IMR-90 (cell line): ENCODE data around the gene IVL. TPM values are rescaled to one million over a fixed set of nuclear protein-coding genes. Genes with fewer than 3 reads are reported as not detected.

Experiments used
- ATAC-seq: fragments of 200-7000 bp; cut with Tn5 transposase; 2 replicates; pipeline ENCODE4 v1.9.1; 2020; ENCODE audit warnings: low read depth, mild to moderate bottlenecking, moderate library complexity
- Bru-seq: library from RNA; stranded (reverse); fragments of 400-500 nt; gene quantifications from one replicate; lab custom pipeline; 2021; lab: Mats Ljungman, UMichigan
- BruChase-seq, 2 experiments: library from RNA; stranded (reverse); fragments of 400-500 nt; gene quantifications; one replicate each; lab custom pipeline; 2021; lab: Mats Ljungman, UMichigan
- BruUV-seq: library from RNA; stranded (reverse); fragments of 400-500 nt; replicated peaks from 2 replicates; lab custom pipeline; 2021; lab: Mats Ljungman, UMichigan
- CTCF ChIA-PET: fragments of 300-600 bp; formaldehyde crosslinking; extraction: SDS; loops from one replicate; lab custom pipeline; 2021; ENCODE audit warnings: antibody characterized with exemption; lab: Yijun Ruan, JAX
- POLR2A ChIA-PET: fragments of 300-600 bp; sonication (Branson Sonifier 250); formaldehyde crosslinking; loops from one replicate; lab custom pipeline; 2022; ENCODE audit warnings: antibody characterized with exemption; ENCODE audit not compliant: unreplicated experiment; lab: Charles Lee
- DNase-seq: peaks from one replicate; pipeline ENCODE4 v3.0.0; 2013
- H2AFZ ChIP-seq: replicated peaks from 2 replicates; pipeline ENCODE3; 2013; ENCODE audit warnings: low read length, mild to moderate bottlenecking; ENCODE audit not compliant: poor library complexity
- H2AK5ac ChIP-seq: 2 replicates; pipeline ENCODE4 v1.6.1; 2013; ENCODE audit warnings: low read depth, low read length, inconsistent platforms
- H2AK9ac ChIP-seq: replicated peaks from 2 replicates; pipeline ENCODE3; 2013; ENCODE audit warnings: mild to moderate bottlenecking, low read depth, low read length, moderate library complexity; ENCODE audit not compliant: poor library complexity
- H2BK120ac ChIP-seq: 2 replicates; pipeline ENCODE4 v1.6.1; 2013; ENCODE audit warnings: low read depth, low read length, inconsistent platforms
- H2BK15ac ChIP-seq: 3 replicates; pipeline ENCODE4 v1.6.1; 2013; ENCODE audit warnings: low read depth, low read length, inconsistent platforms
- H2BK20ac ChIP-seq: 2 replicates; pipeline ENCODE4 v1.6.1; 2013; ENCODE audit warnings: low read depth, mild to moderate bottlenecking, inconsistent platforms, low read length, moderate library complexity
- H2BK5ac ChIP-seq: 2 replicates; pipeline ENCODE4 v1.6.1; 2013; ENCODE audit warnings: mild to moderate bottlenecking, low read depth, low read length, inconsistent platforms; ENCODE audit not compliant: poor library complexity, severe bottlenecking
- H3K14ac ChIP-seq: replicated peaks from 2 replicates; pipeline ENCODE4 v1.6.1; 2013; ENCODE audit warnings: low read depth, low read length, inconsistent platforms
- H3K18ac ChIP-seq: 2 replicates; pipeline ENCODE4 v1.6.1; 2013; ENCODE audit warnings: low read depth, low read length, control low read depth
- H3K23ac ChIP-seq: 2 replicates; pipeline ENCODE4 v1.6.1; 2013; ENCODE audit warnings: low read depth, low read length, inconsistent platforms
- H3K27ac ChIP-seq: 2 replicates; pipeline ENCODE4 v1.5.1; 2013; ENCODE audit warnings: mild to moderate bottlenecking, control low read depth, low read length; ENCODE audit not compliant: insufficient read depth
- H3K27me3 ChIP-seq: 2 replicates; pipeline ENCODE4 v1.6.1; 2013; ENCODE audit warnings: low read length; ENCODE audit not compliant: control insufficient read depth, insufficient read depth
- H3K36me3 ChIP-seq: 2 replicates; pipeline ENCODE4 v1.6.1; 2013; ENCODE audit warnings: low read length, mixed read lengths; ENCODE audit not compliant: control insufficient read depth, insufficient read depth
- H3K4ac ChIP-seq: 2 replicates; pipeline ENCODE4 v1.6.1; 2013; ENCODE audit warnings: low read depth, low read length, inconsistent platforms
- H3K4me1 ChIP-seq: 2 replicates; pipeline ENCODE4 v1.6.1; 2013; ENCODE audit warnings: low read length, mixed read lengths; ENCODE audit not compliant: control insufficient read depth, insufficient read depth
- H3K4me2 ChIP-seq: 2 replicates; pipeline ENCODE4 v1.6.1; 2013; ENCODE audit warnings: low read depth, mild to moderate bottlenecking, control low read depth, low read length, moderate library complexity
- H3K4me3 ChIP-seq: 2 replicates; pipeline ENCODE4 v1.5.1; 2013; ENCODE audit warnings: low read depth, mild to moderate bottlenecking, control low read depth, low read length, moderate library complexity; ENCODE audit not compliant: insufficient read depth
- H3K56ac ChIP-seq: 2 replicates; pipeline ENCODE4 v1.6.1; 2013; ENCODE audit warnings: low read length, inconsistent platforms; ENCODE audit not compliant: insufficient read depth; ENCODE audit errors: extremely low read depth
- H3K79me1 ChIP-seq, 2 experiments: 2 replicates each; pipeline ENCODE4 v1.6.1; 2013; ENCODE audit warnings: low read length in 2 of 2, inconsistent platforms in 1 of 2, low read depth in 1 of 2
- H3K9ac ChIP-seq: 2 replicates; pipeline ENCODE4 v1.6.1; 2013; ENCODE audit warnings: low read depth, low read length, control low read depth
- H3K9me1 ChIP-seq: 2 replicates; pipeline ENCODE4 v1.6.1; 2013; ENCODE audit warnings: low read length, inconsistent platforms; ENCODE audit not compliant: insufficient read depth
- H3K9me3 ChIP-seq: 2 replicates; pipeline ENCODE4 v1.6.1; 2013; ENCODE audit warnings: low read length; ENCODE audit not compliant: control insufficient read depth, insufficient read depth
- H4K20me1 ChIP-seq: 2 replicates; pipeline ENCODE4 v1.6.1; 2013; ENCODE audit warnings: low read length, inconsistent platforms; ENCODE audit not compliant: insufficient read depth
- H4K5ac ChIP-seq: 2 replicates; pipeline ENCODE4 v1.6.1; 2013; ENCODE audit warnings: mild to moderate bottlenecking, low read depth, low read length, control low read depth
- H4K8ac ChIP-seq, 2 experiments: 2 replicates each; pipeline ENCODE4 v1.6.1; 2013; ENCODE audit warnings: low read depth in 2 of 2, low read length in 2 of 2, control low read depth in 1 of 2, inconsistent platforms in 1 of 2
- H4K91ac ChIP-seq: 2 replicates; pipeline ENCODE4 v1.6.1; 2013; ENCODE audit warnings: low read depth, low read length, inconsistent platforms; ENCODE audit not compliant: insufficient read depth
- CHD1 ChIP-seq: IDR thresholded peaks from 2 replicates; pipeline ENCODE4 v1.6.1; 2012; ENCODE audit warnings: low read depth, low read length, improper control_type of control experiment
- MAFK ChIP-seq: IDR thresholded peaks from 2 replicates; pipeline ENCODE4 v1.6.1; 2012; ENCODE audit warnings: low read depth, low read length, improper control_type of control experiment
- MAZ ChIP-seq: IDR thresholded peaks from 2 replicates; pipeline ENCODE4 v1.6.1; 2012; ENCODE audit warnings: low read depth, mild to moderate bottlenecking, low read length, improper control_type of control experiment, moderate library complexity, borderline replicate concordance
- RCOR1 ChIP-seq: IDR thresholded peaks from 2 replicates; pipeline ENCODE4 v1.6.1; 2012; ENCODE audit warnings: mild to moderate bottlenecking, low read length, improper control_type of control experiment; ENCODE audit not compliant: insufficient replicate concordance
- SMC3 ChIP-seq: fragments of 150-350 bp; IDR thresholded peaks from 2 replicates; pipeline ENCODE4 v1.6.1; 2016; ENCODE audit warnings: low read depth, mild to moderate bottlenecking, antibody characterized with exemption, low read length, moderate library complexity
- WGBS, 2 experiments: methylation state at CpG; one replicate each; pipeline versions ENCODE4 v1.1.5 to v1.1.7; 2013; ENCODE audit warnings: missing lambda C conversion rate in 2 of 2; ENCODE audit not compliant: insufficient read length in 1 of 2; ENCODE audit errors: extremely low coverage in 2 of 2; 5-methylcytosine and 5-hydroxymethylcytosine counted together
- dilution Hi-C: fragments of 300-500 bp; cut with HindIII; formaldehyde crosslinking; loops from one replicate; pipeline ENCODE4 v1.14.3; 2018; ENCODE audit warnings: low sequenced_read_pairs; ENCODE audit not compliant: unreplicated experiment
- in situ Hi-C: fragments of 300-500 bp; cut with MboI; formaldehyde crosslinking; loops from 3 replicates; pipeline ENCODE4 v1.14.3; 2019; ENCODE audit warnings: low sequenced_read_pairs, inconsistent platforms, mixed read lengths
- intact Hi-C: fragments of 100-400 bp; cut with micrococcal nuclease; formaldehyde crosslinking; loops from 2 replicates; pipeline ENCODE4 v1.10.0; 2022
- long read RNA-seq: library from polyadenylated mRNA; unstranded; transcript quantifications from one replicate; pipeline ENCODE4 v2.0.0, GENCODE V29; 2021; ENCODE audit not compliant: unreplicated experiment
- polyA plus RNA-seq, 3 experiments: library from polyadenylated mRNA; depleted of rRNA; stranded (reverse); fragments of >200 nt; gene quantifications; 2 replicates each; pipeline ENCODE4 v1.2.3, GENCODE V29; 2012; ENCODE audit warnings: low replicate concordance in 1 of 3
- total RNA-seq: library from RNA; depleted of rRNA; stranded (reverse); fragments of >200 nt; gene quantifications from 2 replicates; pipeline ENCODE4 v1.2.3, GENCODE V29; 2012; rRNA removed
- TF ChIP-seq, protein P1 (sequence below): conservative IDR thresholded peaks from 2 replicates; pipeline ENCODE4 v1.5.1; 2012; ENCODE audit warnings: mild to moderate bottlenecking, low read depth, low read length, improper control_type of control experiment

Gene IVL, protein sequence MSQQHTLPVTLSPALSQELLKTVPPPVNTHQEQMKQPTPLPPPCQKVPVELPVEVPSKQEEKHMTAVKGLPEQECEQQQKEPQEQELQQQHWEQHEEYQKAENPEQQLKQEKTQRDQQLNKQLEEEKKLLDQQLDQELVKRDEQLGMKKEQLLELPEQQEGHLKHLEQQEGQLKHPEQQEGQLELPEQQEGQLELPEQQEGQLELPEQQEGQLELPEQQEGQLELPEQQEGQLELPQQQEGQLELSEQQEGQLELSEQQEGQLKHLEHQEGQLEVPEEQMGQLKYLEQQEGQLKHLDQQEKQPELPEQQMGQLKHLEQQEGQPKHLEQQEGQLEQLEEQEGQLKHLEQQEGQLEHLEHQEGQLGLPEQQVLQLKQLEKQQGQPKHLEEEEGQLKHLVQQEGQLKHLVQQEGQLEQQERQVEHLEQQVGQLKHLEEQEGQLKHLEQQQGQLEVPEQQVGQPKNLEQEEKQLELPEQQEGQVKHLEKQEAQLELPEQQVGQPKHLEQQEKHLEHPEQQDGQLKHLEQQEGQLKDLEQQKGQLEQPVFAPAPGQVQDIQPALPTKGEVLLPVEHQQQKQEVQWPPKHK
- total RNA-seq (not detected in 2 replicates), polyA plus RNA-seq (2012; rRNA removed) (not detected in 2 replicates), Bru-seq, nascent RNA (not detected), BruChase-seq, experiment 1, labeled RNA remaining after a 6-hour chase (not detected), BruChase-seq, experiment 2, labeled RNA remaining after a 2-hour chase (not detected)
- not detected in 2 replicates for polyA plus RNA-seq (2012; cell fraction: cytosol; rRNA removed)
- not detected in 2 replicates for polyA plus RNA-seq (2012; cell fraction: nucleus; rRNA removed; ENCODE audit: low replicate concordance)
- long read RNA-seq = 0 reads

DNA sequence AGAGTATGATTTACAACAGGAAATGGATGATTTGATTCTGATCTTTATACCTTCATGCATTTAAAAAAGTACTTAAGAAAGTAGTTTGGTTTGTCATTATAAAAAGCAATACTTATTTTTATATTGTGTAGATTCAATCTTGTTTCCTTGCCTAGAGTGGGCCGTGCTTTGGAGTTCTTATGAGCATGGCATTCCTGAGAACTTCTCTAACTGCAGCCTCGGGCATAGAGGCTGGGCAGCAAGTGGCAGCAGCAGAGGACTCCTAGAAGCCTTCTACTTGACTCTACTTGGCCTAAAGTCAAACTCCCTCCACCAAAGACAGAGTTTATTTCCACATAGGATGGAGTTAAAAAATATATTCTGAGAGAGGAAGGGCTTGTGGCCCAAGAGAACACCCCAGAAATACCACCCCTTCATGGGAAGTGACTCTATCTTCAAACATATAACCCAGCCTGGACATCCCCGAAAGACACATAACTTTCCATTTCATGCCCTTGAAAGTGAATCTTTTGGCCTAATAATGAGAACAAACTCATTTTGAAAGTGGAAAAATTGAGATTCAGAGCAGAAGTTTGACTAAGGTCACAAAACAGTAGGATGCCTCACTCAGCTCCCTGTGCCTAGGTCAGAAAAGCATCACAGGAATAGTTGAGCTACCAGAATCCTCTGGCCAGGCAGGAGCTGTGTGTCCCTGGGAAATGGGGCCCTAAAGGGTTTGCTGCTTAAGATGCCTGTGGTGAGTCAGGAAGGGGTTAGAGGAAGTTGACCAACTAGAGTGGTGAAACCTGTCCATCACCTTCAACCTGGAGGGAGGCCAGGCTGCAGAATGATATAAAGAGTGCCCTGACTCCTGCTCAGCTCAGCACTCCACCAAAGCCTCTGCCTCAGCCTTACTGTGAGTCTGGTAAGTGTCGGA is at the start of gene IVL:
IVL (plus strand) TSS at position 861 of the 916 bp plus-strand sequence. CDS start 1,252 bp downstream, outside the sequence.
- in situ Hi-C loops (no loop called here), intact Hi-C loops (no loop called here), dilution Hi-C loops (no loop called here)
- no peak within 1 kb of the TSS for H2BK120ac ChIP-seq
- no peaks in the 10 kb centered on the region for H3K27me3 ChIP-seq
- H2AFZ ChIP-seq = no peak within 1 kb of the TSS
- ATAC-seq (no peak), DNase-seq (no peak)
- H3K9ac ChIP-seq = no peak within 1 kb of the TSS
- H3K9me3 ChIP-seq = no peaks in the 10 kb centered on the region
- no peak within 1 kb of the TSS for H3K14ac ChIP-seq
- no peak within 1 kb of the TSS for H3K56ac ChIP-seq
- H3K18ac ChIP-seq = no peak within 1 kb of the TSS
- ChIA-PET CTCF (no interaction called here), POLR2A (no interaction called here)
- no peak within 1 kb of the TSS for H2BK5ac ChIP-seq
- H3K4me2 ChIP-seq = no peak within 1 kb of the TSS
- no TSS peak for BruUV-seq
- no peak within 1 kb of the TSS for H3K4ac ChIP-seq
- no peaks in the 10 kb centered on the region for H3K36me3 ChIP-seq
- no peak within 1 kb of the TSS for H4K5ac ChIP-seq
- no peaks in the 10 kb centered on the region for H3K4me1 ChIP-seq
- no peaks in the 10 kb centered on the region for H3K9me1 ChIP-seq
- no peaks in the 10 kb centered on the region for H3K79me1 ChIP-seq
- no peak within 1 kb of the TSS for H2BK15ac ChIP-seq
- no peak within 1 kb of the TSS for H3K23ac ChIP-seq
- no peak within 1 kb of the TSS for H4K8ac ChIP-seq
- no peak within 1 kb of the TSS for H3K27ac ChIP-seq
- no peak within 1 kb of the TSS for H3K4me3 ChIP-seq
- H4K91ac ChIP-seq = no peak within 1 kb of the TSS
- WGBS, 2 experiments = no CpG with 5 or more reads among the region's 4 CpGs
- no peak within 1 kb of the TSS for H2BK20ac ChIP-seq
- H4K20me1 ChIP-seq = no peaks in the 10 kb centered on the region
- no peak within 1 kb of the TSS for H2AK5ac ChIP-seq
- no peak within 1 kb of the TSS for H2AK9ac ChIP-seq
- no peak for TF ChIP-seq RCOR1
- no peak for TF ChIP-seq SMC3
- TF ChIP-seq, protein P1, sequence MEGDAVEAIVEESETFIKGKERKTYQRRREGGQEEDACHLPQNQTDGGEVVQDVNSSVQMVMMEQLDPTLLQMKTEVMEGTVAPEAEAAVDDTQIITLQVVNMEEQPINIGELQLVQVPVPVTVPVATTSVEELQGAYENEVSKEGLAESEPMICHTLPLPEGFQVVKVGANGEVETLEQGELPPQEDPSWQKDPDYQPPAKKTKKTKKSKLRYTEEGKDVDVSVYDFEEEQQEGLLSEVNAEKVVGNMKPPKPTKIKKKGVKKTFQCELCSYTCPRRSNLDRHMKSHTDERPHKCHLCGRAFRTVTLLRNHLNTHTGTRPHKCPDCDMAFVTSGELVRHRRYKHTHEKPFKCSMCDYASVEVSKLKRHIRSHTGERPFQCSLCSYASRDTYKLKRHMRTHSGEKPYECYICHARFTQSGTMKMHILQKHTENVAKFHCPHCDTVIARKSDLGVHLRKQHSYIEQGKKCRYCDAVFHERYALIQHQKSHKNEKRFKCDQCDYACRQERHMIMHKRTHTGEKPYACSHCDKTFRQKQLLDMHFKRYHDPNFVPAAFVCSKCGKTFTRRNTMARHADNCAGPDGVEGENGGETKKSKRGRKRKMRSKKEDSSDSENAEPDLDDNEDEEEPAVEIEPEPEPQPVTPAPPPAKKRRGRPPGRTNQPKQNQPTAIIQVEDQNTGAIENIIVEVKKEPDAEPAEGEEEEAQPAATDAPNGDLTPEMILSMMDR = no peak
- no peak for TF ChIP-seq MAZ
- no peak for TF ChIP-seq MAFK
- TF ChIP-seq CHD1 = no peak
